Liver (tissue), 9 donors: ENCODE data around the gene HSPA2. TPM values are rescaled to one million over a fixed set of nuclear protein-coding genes. Genes with fewer than 3 reads are reported as not detected.
"Not testable (repeated sequence)": the region's sequence is repeated elsewhere in the genome, so short reads cannot be mapped to it uniquely, and the experiment has no call there.

Source experiments
- DNase-seq: peaks from one replicate; pipeline ENCODE4 v3.0.0-alpha.2; 2017; ENCODE audit warnings: low spot score
- H3K27ac ChIP-seq, 2 donors: one replicate each; pipeline ENCODE4 v1.7.0; 2013; ENCODE audit warnings: inconsistent platforms in 2 of 2, low read length in 2 of 2, control low read depth in 1 of 2, low read depth in 1 of 2, mild to moderate bottlenecking in 1 of 2
- H3K27me3 ChIP-seq, 4 donors: one replicate each; pipeline versions ENCODE4 v1.6.1 to v1.7.0; 2013; ENCODE audit warnings: low read length in 3 of 4, inconsistent platforms in 1 of 4, mild to moderate bottlenecking in 1 of 4, moderate library complexity in 1 of 4; ENCODE audit not compliant: control insufficient read depth in 4 of 4, insufficient read depth in 4 of 4
- H3K36me3 ChIP-seq, 4 donors: one replicate each; pipeline versions ENCODE4 v1.6.1 to v1.7.0; 2013; ENCODE audit warnings: low read length in 3 of 4, mild to moderate bottlenecking in 3 of 4, low read depth in 1 of 4, moderate library complexity in 1 of 4; ENCODE audit not compliant: control insufficient read depth in 4 of 4, insufficient read depth in 3 of 4
- H3K4me1 ChIP-seq, 4 donors: one replicate each; pipeline versions ENCODE4 v1.6.1 to v1.7.0; 2013; ENCODE audit warnings: low read length in 3 of 4, mild to moderate bottlenecking in 3 of 4, moderate library complexity in 1 of 4; ENCODE audit not compliant: control insufficient read depth in 4 of 4, insufficient read depth in 4 of 4
- H3K4me3 ChIP-seq, 3 donors: one replicate each; pipeline versions ENCODE4 v1.6.1 to v1.7.0; 2013; ENCODE audit warnings: low read length in 3 of 3, control low read depth in 1 of 3, low read depth in 1 of 3, mild to moderate bottlenecking in 1 of 3
- H3K9ac ChIP-seq, 2 donors: one replicate each; pipeline ENCODE4 v1.7.0; 2013; ENCODE audit warnings: low read length in 2 of 2, mild to moderate bottlenecking in 2 of 2, moderate library complexity in 2 of 2, control low read depth in 1 of 2, low read depth in 1 of 2
- H3K9me3 ChIP-seq, 4 donors: one replicate each; pipeline versions ENCODE4 v1.6.1 to v1.7.0; 2013; ENCODE audit warnings: low read length in 3 of 4; ENCODE audit not compliant: control insufficient read depth in 4 of 4
- EGR1 ChIP-seq, 2 donors: IDR thresholded peaks; 2 replicates each; pipeline ENCODE4 v1.6.1; 2016 to 2018; ENCODE audit warnings: antibody characterized with exemption in 2 of 2, low read depth in 2 of 2
- FOXA1 ChIP-seq: IDR thresholded peaks from 2 replicates; pipeline ENCODE4 v1.6.1; 2016; ENCODE audit warnings: antibody characterized with exemption
- FOXA2 ChIP-seq: IDR thresholded peaks from 2 replicates; pipeline ENCODE4 v1.6.1; 2016; ENCODE audit warnings: antibody characterized with exemption
- GABPA ChIP-seq, 2 donors: IDR thresholded peaks in 1 of 2; conservative IDR thresholded peaks in 1 of 2; 2 replicates each; pipeline ENCODE4 v1.6.1; 2016; ENCODE audit warnings: antibody characterized with exemption in 2 of 2, mild to moderate bottlenecking in 1 of 2, moderate library complexity in 1 of 2
- HNF4A ChIP-seq, 2 donors: conservative IDR thresholded peaks; 2 replicates each; pipeline ENCODE4 v1.6.1; 2016; ENCODE audit warnings: antibody characterized with exemption in 2 of 2, mild to moderate bottlenecking in 2 of 2
- MAX ChIP-seq: IDR thresholded peaks from 2 replicates; pipeline ENCODE4 v1.6.1; 2016; ENCODE audit warnings: antibody characterized with exemption
- RAD21 ChIP-seq, 2 donors: IDR thresholded peaks; 2 replicates each; pipeline ENCODE4 v1.6.1; 2016; ENCODE audit warnings: antibody characterized with exemption in 2 of 2, mild to moderate bottlenecking in 2 of 2
- REST ChIP-seq: IDR thresholded peaks from 2 replicates; pipeline ENCODE4 v1.6.1; 2016; ENCODE audit warnings: antibody characterized with exemption, mild to moderate bottlenecking
- SP1 ChIP-seq: IDR thresholded peaks from 2 replicates; pipeline ENCODE4 v1.6.1; 2018; ENCODE audit warnings: antibody characterized with exemption, mild to moderate bottlenecking
- YY1 ChIP-seq: IDR thresholded peaks from 2 replicates; pipeline ENCODE4 v1.6.1; 2016; ENCODE audit warnings: antibody characterized with exemption, mild to moderate bottlenecking
- WGBS: extraction: QIAGEN DNeasy Blood & Tissue Kit; methylation state at CpG from one replicate; pipeline ENCODE4 v1.1.7; 2013; 5-methylcytosine and 5-hydroxymethylcytosine counted together
- polyA plus RNA-seq, 2 donors: library from polyadenylated mRNA; stranded (reverse) in 1 of 2; unstranded in 1 of 2; fragments of 200-250 nt in 1 of 2; fragments of >200 nt in 1 of 2; fragmentation: Nextera tagmentation in 1 of 2; extraction: Ambion mirVana in 1 of 2; gene quantifications; one replicate each; pipeline versions ENCODE4 v1.2.1 to v1.2.3, GENCODE V29; 2013 to 2015
- total RNA-seq, 2 donors: library from RNA; depleted of rRNA; stranded (reverse); fragments of >200 nt; gene quantifications; one replicate each; pipeline ENCODE4 v1.2.3, GENCODE V29; 2014
- TF ChIP-seq, protein P1 (sequence below): IDR thresholded peaks from 2 replicates; pipeline ENCODE4 v1.6.1; 2016; ENCODE audit warnings: antibody characterized with exemption
- TF ChIP-seq, protein P2 (sequence below): IDR thresholded peaks from 2 replicates; pipeline ENCODE4 v1.6.1; 2016; ENCODE audit warnings: antibody characterized with exemption
- donor health status: healthy.
- donor health status: healthy.
- donor health status: healthy.
- donor health status: healthy.
- donor health status: healthy.

Gene HSPA2
- total and polyA plus RNA-seq, 4 donors = 1.2 to 5.6 (median 4.1) TPM

DNA sequence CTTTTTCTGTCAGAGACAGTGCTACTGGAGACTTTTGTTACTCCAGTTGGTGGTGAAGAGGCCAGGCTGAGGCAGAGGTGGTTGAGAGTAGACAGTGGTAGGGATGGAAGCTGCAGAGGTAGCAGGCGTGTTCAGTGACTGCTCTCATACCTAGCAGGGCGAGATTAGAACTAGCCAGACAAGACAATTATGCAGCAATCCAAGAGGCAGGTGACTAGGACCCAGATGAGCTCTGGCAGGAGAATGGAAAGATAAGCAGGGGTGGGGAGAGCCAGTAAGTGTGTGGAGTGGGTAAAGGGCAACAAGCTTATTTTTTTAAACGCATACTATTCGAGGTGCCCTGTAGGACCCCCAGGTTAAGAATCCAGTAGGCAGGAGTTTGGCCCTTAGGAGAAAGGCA is 14.0 kb downstream of the HSPA2 start:
- no peak overlapping the region for H3K9ac ChIP-seq
- H3K4me1 ChIP-seq = peaks cover 0 to 8% (median 5%) of the 10 kb centered on the region in 4 donors
- no peaks in the 10 kb centered on the region for H3K36me3 ChIP-seq
- no peak for DNase-seq
- no peak overlapping the region for H3K4me3 ChIP-seq
- H3K9me3 ChIP-seq = no peaks in the 10 kb centered on the region
- peaks cover 0 to 9% (median 2%) of the 10 kb centered on the region in 4 donors for H3K27me3 ChIP-seq
- WGBS = 55% methylated on average over 4 of the region's 4 CpGs
- no peak overlapping the region for H3K27ac ChIP-seq
- TF ChIP-seq YY1 = no peak
- TF ChIP-seq GABPA (IDR thresholded peaks at IDR 0.05 in 1 of 2, conservative IDR thresholded peaks at IDR 0.05 in 1 of 2) = no peak
- no peak for TF ChIP-seq FOXA2
- no peak for TF ChIP-seq HNF4A (conservative IDR thresholded peaks at IDR 0.05)
- TF ChIP-seq SP1 = no peak
- TF ChIP-seq EGR1 (IDR thresholded peaks at IDR 0.05; ENCODE audit: low read depth in 2 of 2) = no peak
- TF ChIP-seq RAD21 (IDR thresholded peaks at IDR 0.05) = no peak
- TF ChIP-seq MAX = no peak
- TF ChIP-seq FOXA1 = no peak
- TF ChIP-seq REST = no peak

- Histone ChIP-seq H3K9me3 (no peaks in the 10 kb centered on the region), H3K36me3 (no peaks in the 10 kb centered on the region), H3K27ac (no peak overlapping the region), H3K4me3 (no peak overlapping the region), H3K4me1 (no peaks in the 10 kb centered on the region), H3K27me3 (peaks cover 0 to 4% (median 0%) of the 10 kb centered on the region in 4 donors), H3K9ac (no peak overlapping the region)
- WGBS = 98% methylated on average over 5 of the region's 5 CpGs
- TF ChIP-seq SP1 (no peak), HNF4A (conservative IDR thresholded peaks at IDR 0.05) (no peak), FOXA1 (no peak), MAX (no peak)
- TF ChIP-seq, protein P1, sequence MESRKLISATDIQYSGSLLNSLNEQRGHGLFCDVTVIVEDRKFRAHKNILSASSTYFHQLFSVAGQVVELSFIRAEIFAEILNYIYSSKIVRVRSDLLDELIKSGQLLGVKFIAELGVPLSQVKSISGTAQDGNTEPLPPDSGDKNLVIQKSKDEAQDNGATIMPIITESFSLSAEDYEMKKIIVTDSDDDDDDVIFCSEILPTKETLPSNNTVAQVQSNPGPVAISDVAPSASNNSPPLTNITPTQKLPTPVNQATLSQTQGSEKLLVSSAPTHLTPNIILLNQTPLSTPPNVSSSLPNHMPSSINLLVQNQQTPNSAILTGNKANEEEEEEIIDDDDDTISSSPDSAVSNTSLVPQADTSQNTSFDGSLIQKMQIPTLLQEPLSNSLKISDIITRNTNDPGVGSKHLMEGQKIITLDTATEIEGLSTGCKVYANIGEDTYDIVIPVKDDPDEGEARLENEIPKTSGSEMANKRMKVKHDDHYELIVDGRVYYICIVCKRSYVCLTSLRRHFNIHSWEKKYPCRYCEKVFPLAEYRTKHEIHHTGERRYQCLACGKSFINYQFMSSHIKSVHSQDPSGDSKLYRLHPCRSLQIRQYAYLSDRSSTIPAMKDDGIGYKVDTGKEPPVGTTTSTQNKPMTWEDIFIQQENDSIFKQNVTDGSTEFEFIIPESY = no peak
- TF ChIP-seq, protein P2, sequence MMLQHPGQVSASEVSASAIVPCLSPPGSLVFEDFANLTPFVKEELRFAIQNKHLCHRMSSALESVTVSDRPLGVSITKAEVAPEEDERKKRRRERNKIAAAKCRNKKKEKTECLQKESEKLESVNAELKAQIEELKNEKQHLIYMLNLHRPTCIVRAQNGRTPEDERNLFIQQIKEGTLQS = no peak
- no peak for DNase-seq
These were observed 16.0 kb downstream of the HSPA2 start for GRCh38 chr14:64556526-64556925.

- DNase-seq, H3K4me1 ChIP-seq, H3K9me3 ChIP-seq, H3K36me3 ChIP-seq, H3K27ac ChIP-seq, H3K9ac ChIP-seq, H3K27me3 ChIP-seq, H3K4me3 ChIP-seq: not testable (repeated sequence)
- WGBS = 91% methylated on average over 2 of the region's 2 CpGs
These were observed 17.7 kb downstream of the HSPA2 start for GRCh38 chr14:64558216-64558615.
